Measurements from ENCODE around the gene DCUN1D2.

The DCUN1D2 gene

DNA sequence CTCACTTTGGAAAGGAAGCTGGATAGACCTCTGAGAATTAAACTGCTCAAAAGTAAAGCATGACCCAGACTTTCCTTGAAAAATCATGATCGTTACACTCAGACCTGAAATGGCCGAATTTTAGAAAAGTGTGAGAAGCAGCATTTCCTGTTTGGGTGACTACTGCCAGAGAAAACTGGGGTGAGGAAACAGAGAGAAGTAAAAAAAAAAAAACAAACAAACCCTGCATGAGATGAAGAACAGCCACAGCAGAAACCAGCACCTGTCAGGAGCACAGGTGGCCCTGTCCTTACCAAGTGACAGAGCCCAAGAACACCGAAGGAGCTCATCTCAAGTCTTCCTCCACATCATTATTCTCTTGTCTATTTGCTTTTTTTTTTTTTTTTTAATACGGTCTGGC lies 25.2 kb downstream of the DCUN1D2 start:
- H3K27me3 ChIP-seq (ENCODE audit: insufficient read depth, poor library complexity, severe bottlenecking), result no peaks in the 10 kb centered on the region
- H3K4me3 ChIP-seq (replicated peaks; ENCODE audit: insufficient read depth, low read length), result no peak overlapping the region
- TF ChIP-seq SPI1 (IDR thresholded peaks at IDR 0.05; ENCODE audit: borderline replicate concordance, low read depth), result no peak
- TF ChIP-seq CTCF (IDR thresholded peaks at IDR 0.05; ENCODE audit: insufficient read depth, low read length), result no peak
- TF ChIP-seq GABPA (IDR thresholded peaks at IDR 0.05; ENCODE audit: low read depth), result no peak
- no peak for TF ChIP-seq POLR2AphosphoS5 (IDR thresholded peaks at IDR 0.05; ENCODE audit: low read depth)
- TF ChIP-seq, protein P1, sequence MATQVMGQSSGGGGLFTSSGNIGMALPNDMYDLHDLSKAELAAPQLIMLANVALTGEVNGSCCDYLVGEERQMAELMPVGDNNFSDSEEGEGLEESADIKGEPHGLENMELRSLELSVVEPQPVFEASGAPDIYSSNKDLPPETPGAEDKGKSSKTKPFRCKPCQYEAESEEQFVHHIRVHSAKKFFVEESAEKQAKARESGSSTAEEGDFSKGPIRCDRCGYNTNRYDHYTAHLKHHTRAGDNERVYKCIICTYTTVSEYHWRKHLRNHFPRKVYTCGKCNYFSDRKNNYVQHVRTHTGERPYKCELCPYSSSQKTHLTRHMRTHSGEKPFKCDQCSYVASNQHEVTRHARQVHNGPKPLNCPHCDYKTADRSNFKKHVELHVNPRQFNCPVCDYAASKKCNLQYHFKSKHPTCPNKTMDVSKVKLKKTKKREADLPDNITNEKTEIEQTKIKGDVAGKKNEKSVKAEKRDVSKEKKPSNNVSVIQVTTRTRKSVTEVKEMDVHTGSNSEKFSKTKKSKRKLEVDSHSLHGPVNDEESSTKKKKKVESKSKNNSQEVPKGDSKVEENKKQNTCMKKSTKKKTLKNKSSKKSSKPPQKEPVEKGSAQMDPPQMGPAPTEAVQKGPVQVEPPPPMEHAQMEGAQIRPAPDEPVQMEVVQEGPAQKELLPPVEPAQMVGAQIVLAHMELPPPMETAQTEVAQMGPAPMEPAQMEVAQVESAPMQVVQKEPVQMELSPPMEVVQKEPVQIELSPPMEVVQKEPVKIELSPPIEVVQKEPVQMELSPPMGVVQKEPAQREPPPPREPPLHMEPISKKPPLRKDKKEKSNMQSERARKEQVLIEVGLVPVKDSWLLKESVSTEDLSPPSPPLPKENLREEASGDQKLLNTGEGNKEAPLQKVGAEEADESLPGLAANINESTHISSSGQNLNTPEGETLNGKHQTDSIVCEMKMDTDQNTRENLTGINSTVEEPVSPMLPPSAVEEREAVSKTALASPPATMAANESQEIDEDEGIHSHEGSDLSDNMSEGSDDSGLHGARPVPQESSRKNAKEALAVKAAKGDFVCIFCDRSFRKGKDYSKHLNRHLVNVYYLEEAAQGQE (IDR thresholded peaks at IDR 0.05; ENCODE audit: insufficient replicate concordance, low read depth), result no peak
- DNase-seq (ENCODE audit: low read depth in 1 of 2, low spot score in 1 of 2), result no peak
- H3K27ac ChIP-seq (replicated peaks), result no peak overlapping the region

DNA sequence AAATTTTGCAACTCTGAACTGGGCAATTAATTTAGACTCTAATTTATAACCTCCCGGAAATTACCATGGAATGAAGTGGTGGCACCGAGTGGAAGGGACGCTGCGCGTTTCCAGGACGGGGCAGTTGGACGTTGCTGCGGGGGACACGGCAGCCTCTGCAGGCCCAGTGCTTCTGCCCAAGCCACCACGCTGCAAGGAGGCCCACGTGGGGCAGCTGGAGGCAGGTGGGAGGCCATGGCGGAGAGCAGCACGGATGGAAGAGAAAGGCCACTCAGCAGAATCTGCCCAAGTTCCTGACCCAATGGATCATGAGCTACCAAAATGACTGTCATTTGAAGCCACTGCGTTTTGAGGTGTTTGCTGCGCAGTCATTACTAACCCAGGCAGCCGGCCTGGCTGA lies 26.0 kb downstream of the DCUN1D2 start:
- no peak overlapping the region for H3K27ac ChIP-seq (replicated peaks)
- TF ChIP-seq POLR2AphosphoS5 (IDR thresholded peaks at IDR 0.05; ENCODE audit: low read depth) (no peak), SPI1 (IDR thresholded peaks at IDR 0.05; ENCODE audit: borderline replicate concordance, low read depth) (no peak), GABPA (IDR thresholded peaks at IDR 0.05; ENCODE audit: low read depth) (no peak), CTCF (IDR thresholded peaks at IDR 0.05; ENCODE audit: insufficient read depth, low read length) (no peak)
- TF ChIP-seq, protein P1 (IDR thresholded peaks at IDR 0.05; ENCODE audit: insufficient replicate concordance, low read depth), result no peak
- no peak overlapping the region for H3K4me3 ChIP-seq (replicated peaks; ENCODE audit: insufficient read depth, low read length)
- no peak for DNase-seq (ENCODE audit: low read depth in 1 of 2, low spot score in 1 of 2)
- H3K27me3 ChIP-seq (ENCODE audit: insufficient read depth, poor library complexity, severe bottlenecking), result no peaks in the 10 kb centered on the region

DNA sequence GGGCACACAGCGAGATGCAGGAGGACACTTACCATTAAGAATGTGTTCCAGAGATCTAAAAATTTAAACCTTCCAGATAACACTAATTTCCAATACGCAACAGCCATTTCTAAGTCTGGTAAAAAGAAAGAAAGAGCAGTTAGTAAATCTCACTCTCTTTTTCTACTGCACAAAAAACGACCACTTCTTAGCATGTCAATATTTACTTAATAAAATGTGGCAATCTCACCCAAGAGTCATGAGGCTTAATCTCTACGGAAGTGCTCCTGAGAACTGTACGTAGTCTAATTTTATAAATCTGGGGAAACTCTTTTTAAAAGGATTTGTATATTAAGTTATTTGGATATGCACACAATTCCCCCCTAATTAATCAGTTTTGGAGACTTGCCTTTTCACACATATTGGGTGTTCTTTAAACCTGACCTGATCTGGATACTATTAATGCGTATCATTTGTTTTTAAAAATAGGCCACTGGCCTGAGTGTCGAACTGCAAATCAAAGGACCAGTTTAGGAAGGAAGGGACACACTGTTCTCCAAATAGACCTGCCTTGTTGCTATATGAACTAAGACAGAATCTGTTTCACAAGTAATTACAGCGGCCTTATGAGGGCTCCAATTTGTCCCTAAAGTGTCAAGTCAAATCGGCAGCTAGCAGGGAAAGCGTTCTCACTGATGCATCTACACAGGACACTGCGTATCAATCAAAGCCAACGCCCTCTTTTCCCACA lies 29.3 kb downstream of the DCUN1D2 start:
- DNase-seq (ENCODE audit: low read depth in 1 of 2, low spot score in 1 of 2), result no peak
- Histone ChIP-seq H3K27ac (replicated peaks) (no peak overlapping the region), H3K27me3 (ENCODE audit: insufficient read depth, poor library complexity, severe bottlenecking) (no peaks in the 10 kb centered on the region), H3K4me3 (replicated peaks; ENCODE audit: insufficient read depth, low read length) (no peak overlapping the region)
- TF ChIP-seq POLR2AphosphoS5 (IDR thresholded peaks at IDR 0.05; ENCODE audit: low read depth) (no peak), SPI1 (IDR thresholded peaks at IDR 0.05; ENCODE audit: borderline replicate concordance, low read depth) (no peak), GABPA (IDR thresholded peaks at IDR 0.05; ENCODE audit: low read depth) (no peak), CTCF (IDR thresholded peaks at IDR 0.05; ENCODE audit: insufficient read depth, low read length) (no peak)
- TF ChIP-seq, protein P1 (IDR thresholded peaks at IDR 0.05; ENCODE audit: insufficient replicate concordance, low read depth), result no peak

Data from HL-60 (cell line).